ENCODE measurements around the gene DDX17.

The DDX17 gene

DNA sequence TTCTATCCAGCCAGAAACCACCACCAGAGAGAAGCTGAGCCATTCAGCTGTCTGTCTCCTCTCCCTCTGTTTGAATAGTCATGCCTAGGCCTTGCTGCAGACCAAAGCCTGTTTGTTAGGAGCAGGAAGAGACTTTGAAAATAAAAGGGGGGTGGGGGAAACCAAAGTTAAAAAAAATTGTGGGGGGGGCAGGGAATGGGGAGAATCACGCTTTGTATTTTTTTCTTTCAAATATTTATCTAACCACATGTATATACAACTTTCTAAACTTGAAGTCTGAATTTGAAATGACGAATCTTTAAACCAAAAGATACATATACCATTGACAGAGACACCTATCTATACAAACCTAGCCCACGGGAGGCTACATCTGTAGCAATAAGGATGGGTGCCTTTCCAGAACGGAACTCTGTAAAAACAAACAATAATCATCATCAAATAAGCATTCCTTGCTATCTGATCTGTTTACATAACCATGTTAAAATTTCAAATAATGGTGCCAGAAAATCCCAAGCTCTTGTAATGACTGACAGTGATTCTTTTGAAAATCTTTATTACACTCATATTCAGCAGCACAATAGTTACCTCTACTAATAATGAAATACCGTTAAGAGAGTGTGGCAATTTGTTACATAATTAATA, 14.3 kb downstream of the DDX17 start:
- CTCF ChIA-PET, result interaction anchor here (1.6 kb wide), 1 partner anchor 10 kb away, joined by 4 read pairs; no protein-coding TSS in a partner anchor
- TF ChIP-seq FOXA1 (IDR thresholded peaks at IDR 0.05) (no peak), HDGF (IDR thresholded peaks at IDR 0.05; ENCODE audit: borderline replicate concordance) (no peak), ELF4 (IDR thresholded peaks at IDR 0.05) (no peak), TARDBP (IDR thresholded peaks at IDR 0.05) (no peak), ARNT (IDR thresholded peaks at IDR 0.05) (no peak), FOXM1 (IDR thresholded peaks at IDR 0.05; ENCODE audit: borderline replicate concordance) (no peak), FOXK2 (IDR thresholded peaks at IDR 0.05) (no peak), BHLHE40 (IDR thresholded peaks at IDR 0.05; ENCODE audit: borderline replicate concordance) (no peak)
- TF ChIP-seq, protein P1, sequence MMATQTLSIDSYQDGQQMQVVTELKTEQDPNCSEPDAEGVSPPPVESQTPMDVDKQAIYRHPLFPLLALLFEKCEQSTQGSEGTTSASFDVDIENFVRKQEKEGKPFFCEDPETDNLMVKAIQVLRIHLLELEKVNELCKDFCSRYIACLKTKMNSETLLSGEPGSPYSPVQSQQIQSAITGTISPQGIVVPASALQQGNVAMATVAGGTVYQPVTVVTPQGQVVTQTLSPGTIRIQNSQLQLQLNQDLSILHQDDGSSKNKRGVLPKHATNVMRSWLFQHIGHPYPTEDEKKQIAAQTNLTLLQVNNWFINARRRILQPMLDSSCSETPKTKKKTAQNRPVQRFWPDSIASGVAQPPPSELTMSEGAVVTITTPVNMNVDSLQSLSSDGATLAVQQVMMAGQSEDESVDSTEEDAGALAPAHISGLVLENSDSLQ (IDR thresholded peaks at IDR 0.05), result no peak
- no peak for DNase-seq (ENCODE audit: extremely low spot score)
- POLR2A ChIA-PET, result interaction anchor here (1.3 kb wide), 1 partner anchor 11 kb away, joined by 6 read pairs; no protein-coding TSS in a partner anchor

DNA sequence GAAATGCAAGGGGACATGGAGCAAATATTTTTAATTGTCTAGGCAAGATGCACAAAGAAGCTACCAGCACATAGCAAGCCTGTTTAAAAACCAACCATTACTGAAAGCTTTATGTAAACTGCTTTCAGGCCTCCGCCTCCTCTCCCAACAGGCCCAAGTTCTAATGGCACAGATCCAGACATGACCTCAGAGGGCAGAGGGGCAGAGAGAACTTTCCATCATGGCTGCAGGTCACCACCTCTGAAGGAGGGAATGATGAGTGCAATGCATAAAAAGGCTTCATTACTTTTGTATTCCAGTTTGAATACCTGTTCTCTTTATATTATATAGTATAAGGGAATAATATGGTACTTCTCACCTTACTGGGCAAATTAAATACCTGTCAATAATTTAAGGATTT, 15.2 kb downstream of the DDX17 start:
- no peak for DNase-seq (ENCODE audit: extremely low spot score)
- ChIA-PET POLR2A (interaction anchor here (2.1 kb wide), 1 partner anchor 16 kb away, joined by 5 read pairs; no protein-coding TSS in a partner anchor), CTCF (interaction anchor here (1.6 kb wide), 1 partner anchor 11 kb away, joined by 4 read pairs; no protein-coding TSS in a partner anchor)
- TF ChIP-seq NFRKB (IDR thresholded peaks at IDR 0.05), result no peak
- no peak for TF ChIP-seq BHLHE40 (IDR thresholded peaks at IDR 0.05; ENCODE audit: borderline replicate concordance)
- TF ChIP-seq ELF4 (IDR thresholded peaks at IDR 0.05), result no peak
- TF ChIP-seq FOXA1 (IDR thresholded peaks at IDR 0.05), result no peak
- TF ChIP-seq, protein P1 (IDR thresholded peaks at IDR 0.05), result no peak
- TF ChIP-seq SP1 (IDR thresholded peaks at IDR 0.05), result no peak
- TF ChIP-seq TARDBP (IDR thresholded peaks at IDR 0.05), result no peak

DNA sequence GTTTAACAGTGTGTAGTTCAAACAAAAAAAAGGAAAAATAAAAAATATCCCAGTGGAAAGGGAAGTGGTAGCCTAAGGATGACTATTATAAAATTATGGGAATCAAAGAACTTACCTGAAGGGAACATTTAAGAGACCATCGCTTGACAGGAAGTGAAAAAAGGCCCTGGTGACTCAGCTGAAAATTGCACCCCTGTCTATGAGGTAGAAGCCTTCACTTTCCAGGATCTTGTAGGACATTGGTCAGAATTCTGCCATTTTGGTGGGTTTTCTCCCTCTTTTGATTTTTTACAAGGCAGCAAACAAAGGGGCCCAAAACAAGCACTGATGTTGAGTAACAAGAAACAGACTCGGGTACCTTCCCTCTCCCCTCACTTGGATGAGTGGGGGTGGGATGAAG, 15.6 kb downstream of the DDX17 start:
- CTCF ChIA-PET, result interaction anchor here (1.6 kb wide), 1 partner anchor 12 kb away, joined by 4 read pairs; no protein-coding TSS in a partner anchor
- TF ChIP-seq TARDBP (IDR thresholded peaks at IDR 0.05) (no peak), SP1 (IDR thresholded peaks at IDR 0.05) (no peak)
- POLR2A ChIA-PET, result interaction anchor here (1.0 to 2.1 kb wide), 2 partner anchors 11 to 16 kb away, joined by 3 to 5 read pairs; no protein-coding TSS in a partner anchor
- no peak for DNase-seq (ENCODE audit: extremely low spot score)

DNA sequence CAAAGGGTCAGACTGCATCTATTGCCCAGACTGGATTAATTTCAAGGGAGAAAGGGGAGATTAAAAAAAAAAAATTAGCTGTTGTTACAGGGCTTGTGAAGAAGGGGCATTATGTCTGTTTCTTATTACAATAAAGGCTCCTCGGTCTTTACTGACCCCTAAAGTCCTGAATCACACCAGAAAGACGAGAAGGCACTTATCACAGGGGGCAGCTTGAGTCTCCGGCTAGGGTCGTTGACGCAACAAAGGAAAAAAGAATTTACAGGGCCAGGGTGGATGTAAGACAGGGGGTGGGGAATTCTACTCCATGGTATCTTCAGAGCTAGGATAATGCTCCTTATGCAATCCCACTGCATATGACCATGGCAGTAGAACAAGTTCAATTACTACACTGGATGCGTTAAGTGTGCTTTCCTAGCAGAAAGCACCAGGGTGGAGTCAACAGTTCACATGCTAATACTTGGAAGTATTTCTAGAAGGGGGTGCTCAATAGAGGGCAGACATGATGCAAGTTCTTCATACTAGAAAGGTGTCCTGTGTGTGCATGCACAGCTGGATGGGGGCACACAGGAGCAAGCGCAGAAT, 16.5 kb downstream of the DDX17 start:
- CTCF ChIA-PET, result no interaction called here
- no peak for TF ChIP-seq ARNT (IDR thresholded peaks at IDR 0.05)
- TF ChIP-seq ELF4 (IDR thresholded peaks at IDR 0.05), result no peak
- TF ChIP-seq SP1 (IDR thresholded peaks at IDR 0.05), result no peak
- TF ChIP-seq SUZ12 (IDR thresholded peaks at IDR 0.05), result no peak
- TF ChIP-seq BHLHE40 (IDR thresholded peaks at IDR 0.05; ENCODE audit: borderline replicate concordance), result no peak
- TF ChIP-seq FOXA1 (IDR thresholded peaks at IDR 0.05), result no peak
- no peak for TF ChIP-seq FOXK2 (IDR thresholded peaks at IDR 0.05)
- TF ChIP-seq CTBP1 (IDR thresholded peaks at IDR 0.05; ENCODE audit: borderline replicate concordance), result no peak
- no peak for TF ChIP-seq TARDBP (IDR thresholded peaks at IDR 0.05)
- TF ChIP-seq LEF1 (IDR thresholded peaks at IDR 0.05; ENCODE audit: borderline replicate concordance), result no peak
- TF ChIP-seq, protein P1 (IDR thresholded peaks at IDR 0.05), result no peak
- no peak for TF ChIP-seq L3MBTL2 (conservative IDR thresholded peaks at IDR 0.05)
- no peak for TF ChIP-seq FOXM1 (IDR thresholded peaks at IDR 0.05; ENCODE audit: borderline replicate concordance)
- no peak for TF ChIP-seq ZNF384 (IDR thresholded peaks at IDR 0.05)
- POLR2A ChIA-PET, result interaction anchor here (0.8 to 2.1 kb wide), 3 partner anchors 9 to 17 kb away, joined by 3 to 5 read pairs (median 3); no protein-coding TSS in a partner anchor
- no peak for DNase-seq (ENCODE audit: extremely low spot score)

DNA sequence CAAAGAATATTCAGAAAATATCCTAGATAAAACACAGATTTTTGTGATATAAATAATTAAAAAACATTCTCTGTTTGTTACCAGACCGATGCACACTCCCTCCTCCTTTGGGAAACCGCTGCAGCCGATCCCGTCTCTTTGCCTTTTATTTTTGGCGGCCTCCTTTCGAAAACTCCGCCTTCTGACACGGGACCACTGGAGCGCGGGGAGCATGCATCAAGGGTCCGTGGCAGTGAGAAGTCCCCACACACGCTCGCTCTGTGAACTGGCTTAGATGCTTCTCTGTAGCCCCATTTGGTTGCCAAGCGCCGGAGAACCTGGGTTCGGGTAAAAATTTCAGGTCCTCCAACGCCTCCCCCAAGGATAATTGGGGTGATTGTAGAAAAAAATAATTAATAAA, 17.0 kb downstream of the DDX17 start:
- no peak for DNase-seq (ENCODE audit: extremely low spot score)
- ChIA-PET POLR2A (interaction anchor here (2.1 kb wide), 1 partner anchor 18 kb away, joined by 5 read pairs; no protein-coding TSS in a partner anchor), CTCF (no interaction called here)
- TF ChIP-seq LEF1 (IDR thresholded peaks at IDR 0.05; ENCODE audit: borderline replicate concordance), result no peak

DNA sequence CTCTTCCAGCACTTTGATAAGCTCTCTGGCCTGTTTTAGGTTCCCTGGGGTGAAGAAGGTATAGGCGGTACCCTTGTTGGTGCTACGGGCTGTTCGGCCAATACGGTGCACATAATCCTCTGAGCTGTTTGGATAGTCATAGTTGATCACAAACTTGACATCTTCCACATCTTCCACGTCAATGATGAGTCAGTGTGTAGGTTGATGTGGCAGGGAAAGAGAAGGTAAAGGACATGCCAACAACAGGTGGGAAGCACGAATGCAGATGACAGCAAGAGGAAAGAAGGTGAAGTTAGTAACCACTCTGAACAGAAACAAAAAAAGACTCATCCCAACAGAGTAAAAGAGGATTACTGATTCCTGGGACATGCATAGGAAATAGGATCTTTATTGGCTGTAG, 18.2 kb downstream of the DDX17 start:
- TF ChIP-seq FOXM1 (IDR thresholded peaks at IDR 0.05; ENCODE audit: borderline replicate concordance), result no peak
- TF ChIP-seq FOXA1 (IDR thresholded peaks at IDR 0.05), result no peak
- TF ChIP-seq L3MBTL2 (conservative IDR thresholded peaks at IDR 0.05), result no peak
- no peak for TF ChIP-seq ELF4 (IDR thresholded peaks at IDR 0.05)
- DNase-seq (ENCODE audit: extremely low spot score), result no peak
- CTCF ChIA-PET, result no interaction called here
- POLR2A ChIA-PET, result interaction anchor here (1.2 to 1.7 kb wide), 2 partner anchors 10 to 12 kb away, joined by 3 to 6 read pairs; no protein-coding TSS in a partner anchor

DNA sequence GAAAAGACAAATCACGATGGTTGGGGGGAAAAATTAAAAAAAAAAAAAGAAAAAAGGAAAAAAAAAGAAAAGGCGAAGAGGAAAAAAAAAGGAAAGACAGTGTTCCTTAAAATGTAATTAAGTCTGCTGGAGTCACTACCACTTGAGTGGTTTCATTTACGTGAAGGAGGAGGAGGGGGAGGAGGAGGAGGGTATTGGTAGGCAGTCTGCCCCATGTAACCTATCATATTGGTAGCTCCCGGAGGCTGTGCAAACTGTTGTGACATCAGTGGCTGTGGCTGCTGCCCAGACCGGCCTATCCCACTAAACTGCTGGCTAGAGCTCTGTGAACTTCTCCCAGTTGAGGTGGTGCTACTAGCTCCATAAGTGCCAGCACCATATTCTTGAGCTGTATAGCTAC, 20.3 kb downstream of the DDX17 start:
- CTCF ChIA-PET, result no interaction called here
- no peak for DNase-seq (ENCODE audit: extremely low spot score)

More for the DNA sequence above, 20.3 kb downstream of the DDX17 start:
- POLR2A ChIA-PET, result interaction anchor here (1.5 to 2.3 kb wide), 2 partner anchors 9 to 22 kb away, joined by 5 to 9 read pairs; no protein-coding TSS in a partner anchor
- TF ChIP-seq SUZ12 (IDR thresholded peaks at IDR 0.05), result no peak
- TF ChIP-seq ELF4 (IDR thresholded peaks at IDR 0.05), result no peak
- TF ChIP-seq FOXM1 (IDR thresholded peaks at IDR 0.05; ENCODE audit: borderline replicate concordance), result no peak
- TF ChIP-seq TARDBP (IDR thresholded peaks at IDR 0.05), result no peak
- TF ChIP-seq NFRKB (IDR thresholded peaks at IDR 0.05), result no peak
- no peak for TF ChIP-seq LEF1 (IDR thresholded peaks at IDR 0.05; ENCODE audit: borderline replicate concordance)
- no peak for TF ChIP-seq SP1 (IDR thresholded peaks at IDR 0.05)
- TF ChIP-seq BHLHE40 (IDR thresholded peaks at IDR 0.05; ENCODE audit: borderline replicate concordance), result no peak

Data from HEK293T (cell line).